ENCODE measurements around the gene TBX18.

Gene TBX18

GRCh38 chr6:84667252-84668213 lies 96.9 kb downstream of the TBX18 start:
- no peak for DNase-seq

GRCh38 chr6:84665401-84665800 lies 99.0 kb downstream of the TBX18 start:
- no peak for DNase-seq

- no peak for DNase-seq
Measured at GRCh38 chr6:84663866-84664265, 100.5 kb downstream of the TBX18 start.

- no peak for DNase-seq
Measured at GRCh38 chr6:84657486-84657885, 106.9 kb downstream of the TBX18 start.

- DNase-seq: no peak
Measured at GRCh38 chr6:84657025-84657424, 107.4 kb downstream of the TBX18 start.

- no peak for DNase-seq
Measured at GRCh38 chr6:84653027-84653551, 111.3 kb downstream of the TBX18 start.

GRCh38 chr6:84652356-84653026 lies 111.9 kb downstream of the TBX18 start:
- DNase-seq: no peak

GRCh38 chr6:84651583-84651982 lies 112.8 kb downstream of the TBX18 start:
- no peak for DNase-seq

- DNase-seq: no peak
Measured at GRCh38 chr6:84648444-84648843, 116.0 kb downstream of the TBX18 start.

GRCh38 chr6:84645563-84646266 lies 118.7 kb downstream of the TBX18 start:
- no peak for DNase-seq

- DNase-seq: no peak
Measured at GRCh38 chr6:84645000-84645399, 119.4 kb downstream of the TBX18 start.

GRCh38 chr6:84643778-84644177 lies 120.6 kb downstream of the TBX18 start:
- no peak for DNase-seq

GRCh38 chr6:84641076-84641475 lies 123.3 kb downstream of the TBX18 start:
- DNase-seq: no peak

- DNase-seq: no peak
Measured at GRCh38 chr6:84639396-84639795, 125.0 kb downstream of the TBX18 start.

- DNase-seq: no peak
Measured at GRCh38 chr6:84638286-84638685, 126.1 kb downstream of the TBX18 start.
